DMS79 (cell line): Measurements from ENCODE around the gene ZNF441.
"Not testable (repeated sequence)": the region's sequence is repeated elsewhere in the genome, so short reads cannot be mapped to it uniquely, and the experiment has no call there.

ENCODE experiments used
- DNase-seq: peaks from one replicate; lab custom pipeline; 2025; lab: John Stamatoyannopoulos, UW

Gene ZNF441

GRCh38 chr19:11780431-11781020 lies 13.7 kb downstream of the ZNF441 start:
- no peak for DNase-seq

- no peak for DNase-seq
Measured at GRCh38 chr19:11781295-11782057, 14.7 kb downstream of the ZNF441 start.

GRCh38 chr19:11783767-11784166 lies 17.0 kb downstream of the ZNF441 start:
- DNase-seq, result no peak

- no peak for DNase-seq
Measured at GRCh38 chr19:11784356-11784755, 17.6 kb downstream of the ZNF441 start.

- DNase-seq, result no peak
Measured at GRCh38 chr19:11787536-11787935, 20.7 kb downstream of the ZNF441 start.

GRCh38 chr19:11792942-11793341 lies 26.1 kb downstream of the ZNF441 start:
- DNase-seq, result no peak

GRCh38 chr19:11797491-11797890 lies 30.7 kb downstream of the ZNF441 start:
- DNase-seq, result peak; percentile 95

- DNase-seq, result peak; percentile 92
Measured at GRCh38 chr19:11798391-11799330, 31.9 kb downstream of the ZNF441 start, which contains the start of gene ZNF491. ZNF491 (plus strand) TSS chr19:11798523; CDS start chr19:11805954, 7,431 bp downstream.

GRCh38 chr19:11806354-11807098 lies 39.7 kb downstream of the ZNF441 start:
- DNase-seq, result no peak

GRCh38 chr19:11807099-11807380 lies 40.2 kb downstream of the ZNF441 start:
- no peak for DNase-seq

- DNase-seq, result no peak
Measured at GRCh38 chr19:11813703-11814028, 46.9 kb downstream of the ZNF441 start.

- DNase-seq, result peak; percentile 88
Measured at GRCh38 chr19:11814029-11814699, 47.4 kb downstream of the ZNF441 start, which contains the start of gene ZNF440. ZNF440 (plus strand) TSS chr19:11814273; CDS start chr19:11814448, 175 bp downstream.

GRCh38 chr19:11814700-11815035 lies 47.9 kb downstream of the ZNF441 start:
- peak; percentile 7 for DNase-seq

GRCh38 chr19:11821474-11822109 lies 54.8 kb downstream of the ZNF441 start:
- no peak for DNase-seq

GRCh38 chr19:11828957-11829876 lies 62.4 kb downstream of the ZNF441 start:
- DNase-seq, result not testable (repeated sequence)

GRCh38 chr19:11832253-11832912 lies 65.6 kb downstream of the ZNF441 start:
- DNase-seq, result no peak

GRCh38 chr19:11833541-11833940 lies 66.7 kb downstream of the ZNF441 start:
- no peak for DNase-seq
